Tibial nerve (tissue), 3 donors: Measurements from ENCODE around the gene SLC9A4.

Experiments used
- CTCF ChIP-seq, 5 experiments: fragments of 200-600 bp in 3 of 5; fragments of 450-650 bp in 2 of 5; sonication (generic) in 3 of 5; IDR thresholded peaks; one replicate each; pipeline ENCODE4 v1.5.1; 2016 to 2019; ENCODE audit warnings: antibody characterized with exemption in 5 of 5, mild to moderate bottlenecking in 3 of 5, moderate library complexity in 2 of 5
- POLR2A ChIP-seq, 2 donors: fragments of 450-650 bp; IDR thresholded peaks; one replicate each; pipeline ENCODE4 v1.6.1; 2017; ENCODE audit warnings: antibody characterized with exemption in 2 of 2, mild to moderate bottlenecking in 2 of 2, moderate library complexity in 2 of 2

GRCh38 chr2:102425441-102426132 lies 47.4 kb upstream of the SLC9A4 start:
- no peak for TF ChIP-seq CTCF (IDR thresholded peaks at IDR 0.05)
- no peak for TF ChIP-seq POLR2A (IDR thresholded peaks at IDR 0.05)
